Measurements from ENCODE around the gene PDCD6IP.

DNA sequence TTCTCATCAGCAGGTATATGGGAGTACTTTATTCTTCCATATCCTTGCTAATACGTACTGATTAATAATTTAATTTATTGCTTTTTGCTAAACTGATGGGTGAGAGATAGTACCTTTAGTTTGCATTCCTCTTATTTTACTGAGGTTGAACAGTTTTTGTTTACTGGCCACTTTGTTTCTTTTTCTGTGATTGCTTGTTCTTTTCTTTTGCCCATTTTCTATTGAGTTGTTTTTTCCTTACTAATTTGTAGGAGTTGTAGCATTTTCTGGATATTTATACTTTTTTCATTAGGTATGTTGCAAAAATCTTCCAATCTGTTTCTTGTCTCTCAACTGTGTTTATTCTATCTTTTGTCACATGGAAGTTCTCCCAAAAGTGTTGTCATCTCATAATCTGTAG lies 4.8 kb downstream of the PDCD6IP start:
- TF ChIP-seq EZH2phosphoT487 (IDR thresholded peaks at IDR 0.05; ENCODE audit: insufficient read depth, low read depth) (no peak), EZH2 (IDR thresholded peaks at IDR 0.05; ENCODE audit: insufficient read depth, poor library complexity, severe bottlenecking) (no peak)

All from GM23248 (cell line).